Right lobe of liver (tissue), 6 donors: Measurements from ENCODE around the gene GDPD4. TPM values are rescaled to one million over a fixed set of nuclear protein-coding genes. Genes with fewer than 3 reads are reported as not detected.

ENCODE experiments used
- ATAC-seq, 4 donors: fragments of 200-7000 bp; cut with Tn5 transposase; one replicate each; pipeline ENCODE4 v1.9.1; 2020; ENCODE audit warnings: mild to moderate bottlenecking in 4 of 4, moderate library complexity in 4 of 4
- DNase-seq, 3 donors: peaks; one replicate each; pipeline ENCODE4 v3.0.0-alpha.2; 2020
- H3K27ac ChIP-seq, 3 donors: fragments of 200-600 bp; one replicate each; pipeline ENCODE4 v1.8.0; 2022
- H3K27me3 ChIP-seq, 2 donors: fragments of 200-600 bp; one replicate each; pipeline ENCODE4 v1.8.0; 2022
- H3K36me3 ChIP-seq, 4 donors: fragments of 200-600 bp; sonication (generic) in 1 of 4; one replicate each; pipeline versions ENCODE4 v1.5.1 to v1.8.0; 2017 to 2022; ENCODE audit warnings: control low read depth in 1 of 4
- H3K4me1 ChIP-seq, 4 donors: fragments of 200-600 bp; sonication (generic) in 1 of 4; one replicate each; pipeline versions ENCODE4 v1.5.1 to v1.8.0; 2017 to 2022; ENCODE audit warnings: control low read depth in 1 of 4
- H3K4me3 ChIP-seq, 3 donors: fragments of 200-600 bp; one replicate each; pipeline ENCODE4 v1.8.0; 2022
- H3K9me3 ChIP-seq, 4 donors: fragments of 200-600 bp; sonication (generic) in 1 of 4; one replicate each; pipeline versions ENCODE4 v1.5.1 to v1.8.0; 2017 to 2022; ENCODE audit warnings: control low read depth in 1 of 4
- CTCF ChIP-seq, 4 donors: fragments of 200-600 bp in 3 of 4; fragments of 450-650 bp in 1 of 4; IDR thresholded peaks; one replicate each; pipeline versions ENCODE4 v1.5.1 to v1.8.0; 2016 to 2022; ENCODE audit warnings: antibody characterized with exemption in 4 of 4, mild to moderate bottlenecking in 2 of 4
- POLR2A ChIP-seq: fragments of 450-650 bp; IDR thresholded peaks from one replicate; pipeline ENCODE4 v1.6.1; 2017; ENCODE audit warnings: antibody characterized with exemption, mild to moderate bottlenecking
- WGBS: methylation state at CpG from one replicate; pipeline ENCODE4 v1.1.6; 2018; ENCODE audit warnings: low coverage, low lambda C conversion rate; ENCODE audit not compliant: insufficient coverage; ENCODE audit errors: missing lambda C conversion rate; 5-methylcytosine and 5-hydroxymethylcytosine counted together
- intact Hi-C, 2 donors: fragments of 100-400 bp; cut with DNase I; formaldehyde crosslinking; loops; one replicate each; pipeline versions ENCODE4 v1.11.2 to v1.14.1; 2022
- total RNA-seq, 6 experiments: library from RNA; depleted of rRNA in 2 of 6; stranded (reverse); fragments of >200 nt in 2 of 6; fragmentation: NEBNext Ultra II Directional in 3 of 6; extraction: Animal tissue kit (Norgen Biotek cat#: 25700) in 3 of 6; gene quantifications; one replicate each; pipeline versions ENCODE4 v1.1.0 to v1.2.4, GENCODE V29; 2016 to 2023
- donor health status: DM: no; HTN: yes; CAD: no.
- donor health status: DM: no; HTN: no; CAD: no.
- donor health status: DM: no; HTN: no; CAD: no.
- donor health status: DM: no; HTN: yes; CAD: no.
- donor health status: DM: no; HTN: yes; CAD: no.

The GDPD4 gene
- total RNA-seq, 6 experiments from 2014 or later, result 0.29 to 0.53 (median 0.44) TPM; not detected in 2

- ATAC-seq, result no peak
- WGBS, result 72% methylated on average over 4 of the region's 4 CpGs
- Histone ChIP-seq H3K9me3 (no peaks in the 10 kb centered on the region), H3K36me3 (peaks cover 0 to 48% (median 3%) of the 10 kb centered on the region in 4 donors), H3K27ac (no peak overlapping the region), H3K4me3 (no peak overlapping the region), H3K27me3 (no peaks in the 10 kb centered on the region), H3K4me1 (no peaks in the 10 kb centered on the region)
- intact Hi-C loops, result no loop called here
- DNase-seq, result no peak
- TF ChIP-seq CTCF (IDR thresholded peaks at IDR 0.05) (no peak), POLR2A (no peak)
Observed at GRCh38 chr11:77209663-77210062, 91.8 kb downstream of the GDPD4 start.

GRCh38 chr11:77208535-77208934 is 93.0 kb downstream of the GDPD4 start:
- intact Hi-C loops, result no loop called here
- no peak for TF ChIP-seq CTCF (IDR thresholded peaks at IDR 0.05)
- no peak for TF ChIP-seq POLR2A
- no peaks in the 10 kb centered on the region for H3K27me3 ChIP-seq
- H3K36me3 ChIP-seq, result peaks cover 0 to 45% (median 2%) of the 10 kb centered on the region in 4 donors
- no peak overlapping the region for H3K4me3 ChIP-seq
- no peaks in the 10 kb centered on the region for H3K4me1 ChIP-seq
- no peak overlapping the region for H3K27ac ChIP-seq
- ATAC-seq (no peak), DNase-seq (no peak)
- H3K9me3 ChIP-seq, result no peaks in the 10 kb centered on the region
- 22% methylated on average over 3 of the region's 11 CpGs for WGBS

- intact Hi-C loops, result no loop called here
Observed at GRCh38 chr11:77207618-77208313, 93.7 kb downstream of the GDPD4 start.

GRCh38 chr11:77207019-77207485 is 94.4 kb downstream of the GDPD4 start:
- H3K27me3 ChIP-seq, result no peaks in the 10 kb centered on the region
- TF ChIP-seq CTCF (IDR thresholded peaks at IDR 0.05) (no peak), POLR2A (no peak)
- intact Hi-C loops, result no loop called here
- DNase-seq (no peak), ATAC-seq (no peak)
- no peaks in the 10 kb centered on the region for H3K9me3 ChIP-seq
- no peak overlapping the region for H3K4me3 ChIP-seq
- H3K27ac ChIP-seq, result no peak overlapping the region
- H3K4me1 ChIP-seq, result no peaks in the 10 kb centered on the region
- H3K36me3 ChIP-seq, result peaks cover 0 to 38% (median 4%) of the 10 kb centered on the region in 4 donors
- 90% methylated on average over 4 of the region's 10 CpGs for WGBS

More at GRCh38 chr11:77207618-77208313, 93.7 kb downstream of the GDPD4 start:
- ATAC-seq (no peak), DNase-seq (no peak)
- H3K4me1 ChIP-seq, result no peaks in the 10 kb centered on the region
- no peak overlapping the region for H3K4me3 ChIP-seq
- TF ChIP-seq CTCF (IDR thresholded peaks at IDR 0.05) (no peak), POLR2A (no peak)
- H3K27ac ChIP-seq, result no peak overlapping the region
- H3K27me3 ChIP-seq, result no peaks in the 10 kb centered on the region
- H3K36me3 ChIP-seq, result peaks cover 0 to 39% (median 2%) of the 10 kb centered on the region in 4 donors
- WGBS, result 50% methylated on average over 2 of the region's 10 CpGs
- H3K9me3 ChIP-seq, result no peaks in the 10 kb centered on the region
